ENCODE results near the gene C3orf22.

Gene C3orf22

DNA sequence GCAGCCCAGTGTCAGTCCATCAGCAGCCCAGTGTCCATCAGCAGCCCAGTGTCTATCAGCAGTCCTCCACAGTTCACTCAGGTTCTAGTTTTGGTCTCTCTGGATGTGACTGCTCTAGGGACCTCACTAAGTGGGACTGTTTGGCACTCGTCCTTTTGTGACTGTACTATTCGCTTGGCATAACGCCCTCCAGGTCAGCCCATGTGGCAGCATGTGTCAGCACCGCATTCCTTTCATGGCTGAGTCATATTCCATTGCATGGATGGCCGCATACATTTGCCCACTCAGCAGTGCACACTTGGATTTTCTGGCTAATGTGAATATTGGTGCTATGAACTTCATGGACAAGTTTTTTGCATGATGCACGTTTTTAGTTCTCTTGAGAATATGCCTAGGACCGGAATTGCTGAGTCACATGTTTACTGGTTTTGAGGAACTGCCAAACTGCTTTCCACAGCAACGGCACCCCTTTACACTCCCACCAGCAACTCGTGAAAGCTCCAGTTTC lies 18.3 kb downstream of the C3orf22 start:
- no peak overlapping the region for H3K27ac ChIP-seq
- ChIA-PET POLR2A (ENCODE audit: low non-redundant PET) (no interaction called here), CTCF (no interaction called here)
- TF ChIP-seq, protein P1, sequence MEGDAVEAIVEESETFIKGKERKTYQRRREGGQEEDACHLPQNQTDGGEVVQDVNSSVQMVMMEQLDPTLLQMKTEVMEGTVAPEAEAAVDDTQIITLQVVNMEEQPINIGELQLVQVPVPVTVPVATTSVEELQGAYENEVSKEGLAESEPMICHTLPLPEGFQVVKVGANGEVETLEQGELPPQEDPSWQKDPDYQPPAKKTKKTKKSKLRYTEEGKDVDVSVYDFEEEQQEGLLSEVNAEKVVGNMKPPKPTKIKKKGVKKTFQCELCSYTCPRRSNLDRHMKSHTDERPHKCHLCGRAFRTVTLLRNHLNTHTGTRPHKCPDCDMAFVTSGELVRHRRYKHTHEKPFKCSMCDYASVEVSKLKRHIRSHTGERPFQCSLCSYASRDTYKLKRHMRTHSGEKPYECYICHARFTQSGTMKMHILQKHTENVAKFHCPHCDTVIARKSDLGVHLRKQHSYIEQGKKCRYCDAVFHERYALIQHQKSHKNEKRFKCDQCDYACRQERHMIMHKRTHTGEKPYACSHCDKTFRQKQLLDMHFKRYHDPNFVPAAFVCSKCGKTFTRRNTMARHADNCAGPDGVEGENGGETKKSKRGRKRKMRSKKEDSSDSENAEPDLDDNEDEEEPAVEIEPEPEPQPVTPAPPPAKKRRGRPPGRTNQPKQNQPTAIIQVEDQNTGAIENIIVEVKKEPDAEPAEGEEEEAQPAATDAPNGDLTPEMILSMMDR (conservative IDR thresholded peaks at IDR 0.05; ENCODE audit: low read depth), result no peak
- DNase-seq (ENCODE audit: low spot score), result peak; percentile 70

GRCh38 chr3:126539558-126540250 lies 19.0 kb downstream of the C3orf22 start:
- TF ChIP-seq, protein P1 (conservative IDR thresholded peaks at IDR 0.05; ENCODE audit: low read depth), result no peak
- DNase-seq (ENCODE audit: low spot score), result no peak
- no peak overlapping the region for H3K27ac ChIP-seq
- ChIA-PET POLR2A (ENCODE audit: low non-redundant PET) (no interaction called here), CTCF (no interaction called here)

DNA sequence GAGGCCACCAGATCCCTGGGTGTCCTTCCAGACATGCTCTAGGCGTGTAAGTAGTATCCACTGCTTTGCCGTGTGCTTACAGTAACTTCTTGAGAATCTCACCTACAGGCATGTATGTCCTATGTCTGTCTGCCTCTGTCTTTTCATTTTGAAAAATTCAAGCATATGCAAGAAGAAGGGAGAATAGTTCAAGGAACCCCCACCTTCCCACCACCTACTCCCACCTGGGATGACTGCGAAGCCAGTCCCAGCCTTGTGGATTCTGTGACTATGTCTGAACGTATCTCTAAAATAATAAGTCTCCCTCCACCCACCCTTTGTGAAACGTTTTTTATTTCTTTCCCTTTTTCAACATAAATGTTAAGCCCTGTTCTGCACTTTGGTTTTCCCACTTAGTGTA lies 19.8 kb downstream of the C3orf22 start:
- CTCF ChIA-PET, result interaction anchor here (0.6 kb wide), 2 partner anchors 27 to 33 kb away, joined by 3 to 4 read pairs; no protein-coding TSS in a partner anchor
- POLR2A ChIA-PET (ENCODE audit: low non-redundant PET), result no interaction called here
- no peak for DNase-seq (ENCODE audit: low spot score)
- TF ChIP-seq, protein P1 (conservative IDR thresholded peaks at IDR 0.05; ENCODE audit: low read depth), result no peak
- no peak overlapping the region for H3K27ac ChIP-seq

- ChIA-PET POLR2A (ENCODE audit: low non-redundant PET) (interaction anchor here (0.7 kb wide), 1 partner anchor 1233 kb away, joined by 3 read pairs; no protein-coding TSS in a partner anchor), CTCF (interaction anchor here (0.6 kb wide), 2 partner anchors 28 to 33 kb away, joined by 3 to 4 read pairs; no protein-coding TSS in a partner anchor)
- TF ChIP-seq, protein P1 (conservative IDR thresholded peaks at IDR 0.05; ENCODE audit: low read depth), result no peak
- H3K27ac ChIP-seq, result no peak overlapping the region
- no peak for DNase-seq (ENCODE audit: low spot score)
These were observed 20.4 kb downstream of the C3orf22 start for GRCh38 chr3:126538316-126538715.

GRCh38 chr3:126537730-126538281 lies 20.9 kb downstream of the C3orf22 start:
- ChIA-PET POLR2A (ENCODE audit: low non-redundant PET) (interaction anchor here (0.7 kb wide), 1 partner anchor 1233 kb away, joined by 3 read pairs; no protein-coding TSS in a partner anchor), CTCF (interaction anchor here (0.6 kb wide), 1 partner anchor 1010 kb away, joined by 6 read pairs; no protein-coding TSS in a partner anchor)
- DNase-seq (ENCODE audit: low spot score), result no peak
- H3K27ac ChIP-seq, result no peak overlapping the region
- TF ChIP-seq, protein P1 (conservative IDR thresholded peaks at IDR 0.05; ENCODE audit: low read depth), result no peak

- DNase-seq (ENCODE audit: low spot score), result no peak
- CTCF ChIA-PET, result interaction anchor here (0.6 kb wide), 1 partner anchor 1011 kb away, joined by 6 read pairs; no protein-coding TSS in a partner anchor
- POLR2A ChIA-PET (ENCODE audit: low non-redundant PET), result no interaction called here
- no peak overlapping the region for H3K27ac ChIP-seq
- TF ChIP-seq, protein P1 (conservative IDR thresholded peaks at IDR 0.05; ENCODE audit: low read depth), result no peak
These were observed 21.5 kb downstream of the C3orf22 start for GRCh38 chr3:126537116-126537729.
